Liver (tissue), 9 donors: ENCODE data around the gene DLEC1. TPM values are rescaled to one million over a fixed set of nuclear protein-coding genes. Genes with fewer than 3 reads are reported as not detected.

Experiments
- DNase-seq: peaks from one replicate; pipeline ENCODE4 v3.0.0-alpha.2; 2017; ENCODE audit warnings: low spot score
- H3K27ac ChIP-seq, 2 donors: one replicate each; pipeline ENCODE4 v1.7.0; 2013; ENCODE audit warnings: inconsistent platforms in 2 of 2, low read length in 2 of 2, control low read depth in 1 of 2, low read depth in 1 of 2, mild to moderate bottlenecking in 1 of 2
- H3K27me3 ChIP-seq, 4 donors: one replicate each; pipeline versions ENCODE4 v1.6.1 to v1.7.0; 2013; ENCODE audit warnings: low read length in 3 of 4, inconsistent platforms in 1 of 4, mild to moderate bottlenecking in 1 of 4, moderate library complexity in 1 of 4; ENCODE audit not compliant: control insufficient read depth in 4 of 4, insufficient read depth in 4 of 4
- H3K36me3 ChIP-seq, 4 donors: one replicate each; pipeline versions ENCODE4 v1.6.1 to v1.7.0; 2013; ENCODE audit warnings: low read length in 3 of 4, mild to moderate bottlenecking in 3 of 4, low read depth in 1 of 4, moderate library complexity in 1 of 4; ENCODE audit not compliant: control insufficient read depth in 4 of 4, insufficient read depth in 3 of 4
- H3K4me1 ChIP-seq, 4 donors: one replicate each; pipeline versions ENCODE4 v1.6.1 to v1.7.0; 2013; ENCODE audit warnings: low read length in 3 of 4, mild to moderate bottlenecking in 3 of 4, moderate library complexity in 1 of 4; ENCODE audit not compliant: control insufficient read depth in 4 of 4, insufficient read depth in 4 of 4
- H3K4me3 ChIP-seq, 3 donors: one replicate each; pipeline versions ENCODE4 v1.6.1 to v1.7.0; 2013; ENCODE audit warnings: low read length in 3 of 3, control low read depth in 1 of 3, low read depth in 1 of 3, mild to moderate bottlenecking in 1 of 3
- H3K9ac ChIP-seq, 2 donors: one replicate each; pipeline ENCODE4 v1.7.0; 2013; ENCODE audit warnings: low read length in 2 of 2, mild to moderate bottlenecking in 2 of 2, moderate library complexity in 2 of 2, control low read depth in 1 of 2, low read depth in 1 of 2
- H3K9me3 ChIP-seq, 4 donors: one replicate each; pipeline versions ENCODE4 v1.6.1 to v1.7.0; 2013; ENCODE audit warnings: low read length in 3 of 4; ENCODE audit not compliant: control insufficient read depth in 4 of 4
- ATF3 ChIP-seq: IDR thresholded peaks from 2 replicates; pipeline ENCODE4 v1.6.1; 2016; ENCODE audit warnings: antibody characterized with exemption
- EGR1 ChIP-seq, 2 donors: IDR thresholded peaks; 2 replicates each; pipeline ENCODE4 v1.6.1; 2016 to 2018; ENCODE audit warnings: antibody characterized with exemption in 2 of 2, low read depth in 2 of 2
- FOXA1 ChIP-seq: IDR thresholded peaks from 2 replicates; pipeline ENCODE4 v1.6.1; 2016; ENCODE audit warnings: antibody characterized with exemption
- FOXA2 ChIP-seq: IDR thresholded peaks from 2 replicates; pipeline ENCODE4 v1.6.1; 2016; ENCODE audit warnings: antibody characterized with exemption
- GABPA ChIP-seq, 2 donors: IDR thresholded peaks in 1 of 2; conservative IDR thresholded peaks in 1 of 2; 2 replicates each; pipeline ENCODE4 v1.6.1; 2016; ENCODE audit warnings: antibody characterized with exemption in 2 of 2, mild to moderate bottlenecking in 1 of 2, moderate library complexity in 1 of 2
- HNF4A ChIP-seq, 2 donors: conservative IDR thresholded peaks; 2 replicates each; pipeline ENCODE4 v1.6.1; 2016; ENCODE audit warnings: antibody characterized with exemption in 2 of 2, mild to moderate bottlenecking in 2 of 2
- HNF4G ChIP-seq: IDR thresholded peaks from 2 replicates; pipeline ENCODE4 v1.6.1; 2016; ENCODE audit warnings: antibody characterized with exemption
- MAX ChIP-seq: IDR thresholded peaks from 2 replicates; pipeline ENCODE4 v1.6.1; 2016; ENCODE audit warnings: antibody characterized with exemption
- NR2F2 ChIP-seq: IDR thresholded peaks from 2 replicates; pipeline ENCODE4 v1.6.1; 2016; ENCODE audit warnings: antibody characterized with exemption
- RAD21 ChIP-seq, 2 donors: IDR thresholded peaks; 2 replicates each; pipeline ENCODE4 v1.6.1; 2016; ENCODE audit warnings: antibody characterized with exemption in 2 of 2, mild to moderate bottlenecking in 2 of 2
- REST ChIP-seq: IDR thresholded peaks from 2 replicates; pipeline ENCODE4 v1.6.1; 2016; ENCODE audit warnings: antibody characterized with exemption, mild to moderate bottlenecking
- RXRA ChIP-seq, 2 donors: IDR thresholded peaks; 2 replicates each; pipeline ENCODE4 v1.6.1; 2017 to 2018; ENCODE audit warnings: antibody characterized with exemption in 2 of 2, mild to moderate bottlenecking in 1 of 2
- SP1 ChIP-seq: IDR thresholded peaks from 2 replicates; pipeline ENCODE4 v1.6.1; 2018; ENCODE audit warnings: antibody characterized with exemption, mild to moderate bottlenecking
- TAF1 ChIP-seq: conservative IDR thresholded peaks from 2 replicates; pipeline ENCODE4 v1.6.1; 2016; ENCODE audit warnings: antibody characterized with exemption, mild to moderate bottlenecking
- YY1 ChIP-seq: IDR thresholded peaks from 2 replicates; pipeline ENCODE4 v1.6.1; 2016; ENCODE audit warnings: antibody characterized with exemption, mild to moderate bottlenecking
- WGBS: extraction: QIAGEN DNeasy Blood & Tissue Kit; methylation state at CpG from one replicate; pipeline ENCODE4 v1.1.7; 2013; 5-methylcytosine and 5-hydroxymethylcytosine counted together
- polyA plus RNA-seq, 2 donors: library from polyadenylated mRNA; stranded (reverse) in 1 of 2; unstranded in 1 of 2; fragments of 200-250 nt in 1 of 2; fragments of >200 nt in 1 of 2; fragmentation: Nextera tagmentation in 1 of 2; extraction: Ambion mirVana in 1 of 2; gene quantifications; one replicate each; pipeline versions ENCODE4 v1.2.1 to v1.2.3, GENCODE V29; 2013 to 2015
- total RNA-seq, 2 donors: library from RNA; depleted of rRNA; stranded (reverse); fragments of >200 nt; gene quantifications; one replicate each; pipeline ENCODE4 v1.2.3, GENCODE V29; 2014
- donor health status: healthy.
- donor health status: healthy.
- donor health status: healthy.
- donor health status: healthy.
- donor health status: healthy.

The DLEC1 gene
- total and polyA plus RNA-seq, 4 donors, result 0.09 to 0.63 (median 0.30) TPM

GRCh38 chr3:37994639-37994972, 44.4 kb upstream of the DLEC1 start:
- peak overlapping the region in 1 of 2 donors; percentile 79 for H3K27ac ChIP-seq
- peaks cover 0 to 18% (median 8%) of the 10 kb centered on the region in 4 donors for H3K4me1 ChIP-seq
- peak overlapping the region; percentile 37 to 63 (median 40) for H3K4me3 ChIP-seq
- no peaks in the 10 kb centered on the region for H3K36me3 ChIP-seq
- H3K9ac ChIP-seq, result no peak overlapping the region
- H3K9me3 ChIP-seq, result no peaks in the 10 kb centered on the region
- DNase-seq, result no peak
- TF ChIP-seq GABPA (IDR thresholded peaks at IDR 0.05 in 1 of 2, conservative IDR thresholded peaks at IDR 0.05 in 1 of 2), result no peak
- TF ChIP-seq SP1, result no peak
- TF ChIP-seq YY1, result no peak
- H3K27me3 ChIP-seq, result no peaks in the 10 kb centered on the region
- WGBS, result 64% methylated on average over 2 of the region's 2 CpGs

- DNase-seq, result no peak
- no peak overlapping the region for H3K27ac ChIP-seq
- no peak overlapping the region for H3K4me3 ChIP-seq
- H3K36me3 ChIP-seq, result no peaks in the 10 kb centered on the region
- H3K27me3 ChIP-seq, result no peaks in the 10 kb centered on the region
- H3K4me1 ChIP-seq, result peaks cover 0 to 18% (median 8%) of the 10 kb centered on the region in 4 donors
- 88% methylated on average over 10 of the region's 10 CpGs for whole genome bisulfite sequencing
- H3K9ac ChIP-seq, result no peak overlapping the region
- TF ChIP-seq ATF3 (no peak), TAF1 (no peak), FOXA1 (no peak), FOXA2 (no peak), RXRA (IDR thresholded peaks at IDR 0.05) (no peak), REST (no peak), NR2F2 (no peak), EGR1 (IDR thresholded peaks at IDR 0.05; ENCODE audit: low read depth in 2 of 2) (no peak), HNF4A (conservative IDR thresholded peaks at IDR 0.05) (no peak), MAX (no peak), GABPA (IDR thresholded peaks at IDR 0.05 in 1 of 2, conservative IDR thresholded peaks at IDR 0.05 in 1 of 2) (no peak), HNF4G (no peak), RAD21 (IDR thresholded peaks at IDR 0.05) (no peak), YY1 (no peak)
- H3K9me3 ChIP-seq, result no peaks in the 10 kb centered on the region
These were observed 43.1 kb upstream of the DLEC1 start for GRCh38 chr3:37995652-37996641.
